ENCODE results near the gene MEX3A.
A peak's percentile ranks its signal among the peaks of the same experiment; 100 is the strongest.

- TF ChIP-seq CTCF (conservative IDR thresholded peaks at IDR 0.05; ENCODE audit: low read length) = peak; percentile 63
- no peak for TF ChIP-seq EZH2phosphoT487 (IDR thresholded peaks at IDR 0.05; ENCODE audit: borderline replicate concordance, low read depth, low read length)
These were observed 28.3 kb downstream of the MEX3A start, which contains the start of gene UBQLN4 for GRCh38 chr1:156053768-156054499.

Data from OCI-LY7 (cell line).